22Rv1 (cell line): ENCODE measurements around the gene WIPF1.

ENCODE experiments used
- ZFX ChIP-seq: fragments of 450-650 bp; IDR thresholded peaks from 2 replicates; pipeline ENCODE4 v1.6.1; 2017; ENCODE audit warnings: antibody characterized with exemption, borderline replicate concordance
- TF ChIP-seq, protein P1 (sequence below): fragments of 450-650 bp; IDR thresholded peaks from 2 replicates; pipeline ENCODE4 v1.5.1; 2017; ENCODE audit warnings: mild to moderate bottlenecking

DNA sequence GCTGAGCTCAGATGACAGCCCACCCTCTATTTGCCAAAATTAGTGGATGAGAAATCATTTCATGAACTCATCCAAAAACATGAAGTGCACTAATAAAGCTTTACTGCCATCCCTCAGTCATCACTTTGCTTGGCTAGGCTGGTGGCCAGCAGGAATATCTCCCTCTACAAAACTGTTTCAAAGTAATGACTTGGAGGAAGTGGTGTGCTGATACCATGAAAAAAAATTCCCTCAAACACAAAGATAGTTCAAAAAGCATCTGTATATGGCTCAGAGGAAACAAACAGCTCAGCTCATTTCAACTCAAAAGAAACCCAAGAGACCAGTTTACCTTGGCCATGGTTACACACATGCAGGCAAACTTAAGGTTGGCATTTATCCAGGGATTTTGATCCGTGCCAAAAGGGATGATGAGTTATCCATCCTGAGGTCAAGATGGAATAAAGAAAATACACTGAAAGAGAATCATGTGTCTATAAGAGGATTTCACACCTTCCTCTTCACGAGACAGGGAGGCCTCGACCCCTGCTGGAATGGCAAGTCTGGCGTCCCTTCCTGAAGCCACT is 18.4 kb upstream of the WIPF1 start:
- TF ChIP-seq, protein P1, sequence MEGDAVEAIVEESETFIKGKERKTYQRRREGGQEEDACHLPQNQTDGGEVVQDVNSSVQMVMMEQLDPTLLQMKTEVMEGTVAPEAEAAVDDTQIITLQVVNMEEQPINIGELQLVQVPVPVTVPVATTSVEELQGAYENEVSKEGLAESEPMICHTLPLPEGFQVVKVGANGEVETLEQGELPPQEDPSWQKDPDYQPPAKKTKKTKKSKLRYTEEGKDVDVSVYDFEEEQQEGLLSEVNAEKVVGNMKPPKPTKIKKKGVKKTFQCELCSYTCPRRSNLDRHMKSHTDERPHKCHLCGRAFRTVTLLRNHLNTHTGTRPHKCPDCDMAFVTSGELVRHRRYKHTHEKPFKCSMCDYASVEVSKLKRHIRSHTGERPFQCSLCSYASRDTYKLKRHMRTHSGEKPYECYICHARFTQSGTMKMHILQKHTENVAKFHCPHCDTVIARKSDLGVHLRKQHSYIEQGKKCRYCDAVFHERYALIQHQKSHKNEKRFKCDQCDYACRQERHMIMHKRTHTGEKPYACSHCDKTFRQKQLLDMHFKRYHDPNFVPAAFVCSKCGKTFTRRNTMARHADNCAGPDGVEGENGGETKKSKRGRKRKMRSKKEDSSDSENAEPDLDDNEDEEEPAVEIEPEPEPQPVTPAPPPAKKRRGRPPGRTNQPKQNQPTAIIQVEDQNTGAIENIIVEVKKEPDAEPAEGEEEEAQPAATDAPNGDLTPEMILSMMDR: no peak
- TF ChIP-seq ZFX: no peak
